ENCODE measurements around the gene EEF1AKMT3.

- TF ChIP-seq CTCF (conservative IDR thresholded peaks at IDR 0.05) (no peak), ZFX (IDR thresholded peaks at IDR 0.05) (no peak)
These were observed 5.7 kb upstream of the EEF1AKMT3 start, which contains the start of gene CYP27B1 for GRCh38 chr12:57766464-57767304.
